ENCODE measurements around the gene JAKMIP1. TPM values are rescaled to one million over a fixed set of nuclear protein-coding genes. Genes with fewer than 3 reads are reported as not detected.

Gene JAKMIP1
- total and polyA plus RNA-seq, 2 of the 13 experiments (the other 11 are each of a cell fraction or from before 2014, with no cell fraction given): not detected

GRCh38 chr4:6017030-6017429 lies 183.3 kb downstream of the JAKMIP1 start (continued):
- TF ChIP-seq THYN1 (CRISPR knock-in tag; IDR thresholded peaks at IDR 0.05; ENCODE audit: borderline replicate concordance, low read depth): no peak
- TF ChIP-seq RFX5 (IDR thresholded peaks at IDR 0.05; ENCODE audit: low read depth, low read length): peak; percentile 17; the same call in 1 of the 2 replicates
- peak; percentile 51 for TF ChIP-seq SAP130 (CRISPR knock-in tag; IDR thresholded peaks at IDR 0.05; ENCODE audit: low read depth)
- no peak for TF ChIP-seq ZNF761 (CRISPR knock-in tag; conservative IDR thresholded peaks at IDR 0.05)
- no peak for TF ChIP-seq PRPF4 (IDR thresholded peaks at IDR 0.05; ENCODE audit: low read depth, low read length, poor library complexity, severe bottlenecking)
- TF ChIP-seq IRF1 (CRISPR knock-in tag; IDR thresholded peaks at IDR 0.05; ENCODE audit: low read depth): no peak
- no peak for TF ChIP-seq TEAD2 (CRISPR knock-in tag; IDR thresholded peaks at IDR 0.05)
- TF ChIP-seq HNF4G (IDR thresholded peaks at IDR 0.05; ENCODE audit: borderline replicate concordance, low read depth, low read length): peak; percentile 51; the same call in 1 of the 2 replicates
- TF ChIP-seq HNF4G (CRISPR knock-in tag; IDR thresholded peaks at IDR 0.05; ENCODE audit: borderline replicate concordance, low read depth): peak; percentile 80; the same call in 1 of the 2 replicates
- peak; percentile 91 for TF ChIP-seq ZNF264 (CRISPR knock-in tag; IDR thresholded peaks at IDR 0.05)
- no peak for TF ChIP-seq ZNF10 (CRISPR knock-in tag; IDR thresholded peaks at IDR 0.05; ENCODE audit: borderline replicate concordance, low read depth)
- TF ChIP-seq HNF1B (CRISPR knock-in tag; IDR thresholded peaks at IDR 0.05): peak; percentile 33; the same call in 1 of the 2 replicates
- no peak for TF ChIP-seq SP2 (CRISPR knock-in tag; IDR thresholded peaks at IDR 0.05)
- no peak for TF ChIP-seq ZNF317 (CRISPR knock-in tag; IDR thresholded peaks at IDR 0.05)
- no peak for TF ChIP-seq MTF1 (CRISPR knock-in tag; IDR thresholded peaks at IDR 0.05)
